IMR-90 (cell line): ENCODE results near the gene SEL1L3.

Experiments used
- MXI1 ChIP-seq: IDR thresholded peaks from 2 replicates; pipeline ENCODE4 v1.6.1; 2012; ENCODE audit warnings: low read depth, mild to moderate bottlenecking, low read length, moderate library complexity, borderline replicate concordance
- POLR2A ChIP-seq: IDR thresholded peaks from 2 replicates; pipeline ENCODE4 v1.6.1; 2012; ENCODE audit warnings: mild to moderate bottlenecking, low read depth, low read length
- TF ChIP-seq, protein P1 (sequence below): conservative IDR thresholded peaks from 2 replicates; pipeline ENCODE4 v1.5.1; 2012; ENCODE audit warnings: mild to moderate bottlenecking, low read depth, low read length, improper control_type of control experiment

DNA sequence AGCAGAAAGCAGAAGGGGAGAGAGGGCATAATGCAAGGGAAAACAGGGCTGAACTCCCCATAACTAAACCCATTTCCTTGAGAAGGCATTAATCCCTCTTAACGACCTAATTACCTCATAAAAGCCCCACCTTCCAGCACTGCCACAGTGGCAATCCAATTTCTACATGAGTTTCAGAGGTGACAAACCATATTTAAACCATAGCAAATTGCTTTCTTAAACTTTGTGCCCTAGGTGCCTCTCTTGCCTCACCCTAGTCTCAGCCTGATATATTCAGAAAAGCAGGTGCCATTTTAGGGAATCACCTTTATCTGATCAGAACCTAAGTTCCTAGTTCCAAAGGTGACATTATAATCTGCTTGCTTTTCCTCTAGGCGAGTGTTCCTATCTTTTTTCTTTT, 158.3 kb downstream of the SEL1L3 start:
- TF ChIP-seq, protein P1, sequence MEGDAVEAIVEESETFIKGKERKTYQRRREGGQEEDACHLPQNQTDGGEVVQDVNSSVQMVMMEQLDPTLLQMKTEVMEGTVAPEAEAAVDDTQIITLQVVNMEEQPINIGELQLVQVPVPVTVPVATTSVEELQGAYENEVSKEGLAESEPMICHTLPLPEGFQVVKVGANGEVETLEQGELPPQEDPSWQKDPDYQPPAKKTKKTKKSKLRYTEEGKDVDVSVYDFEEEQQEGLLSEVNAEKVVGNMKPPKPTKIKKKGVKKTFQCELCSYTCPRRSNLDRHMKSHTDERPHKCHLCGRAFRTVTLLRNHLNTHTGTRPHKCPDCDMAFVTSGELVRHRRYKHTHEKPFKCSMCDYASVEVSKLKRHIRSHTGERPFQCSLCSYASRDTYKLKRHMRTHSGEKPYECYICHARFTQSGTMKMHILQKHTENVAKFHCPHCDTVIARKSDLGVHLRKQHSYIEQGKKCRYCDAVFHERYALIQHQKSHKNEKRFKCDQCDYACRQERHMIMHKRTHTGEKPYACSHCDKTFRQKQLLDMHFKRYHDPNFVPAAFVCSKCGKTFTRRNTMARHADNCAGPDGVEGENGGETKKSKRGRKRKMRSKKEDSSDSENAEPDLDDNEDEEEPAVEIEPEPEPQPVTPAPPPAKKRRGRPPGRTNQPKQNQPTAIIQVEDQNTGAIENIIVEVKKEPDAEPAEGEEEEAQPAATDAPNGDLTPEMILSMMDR: no peak
- TF ChIP-seq MXI1 (no peak), POLR2A (no peak)
